ENCODE data around the gene ZNF605. TPM values are rescaled to one million over a fixed set of nuclear protein-coding genes. Genes with fewer than 3 reads are reported as not detected.

ZNF605 gene
- total RNA-seq, 2 experiments from 2014 or later = 8.0 to 8.3 TPM

Other genes with a start within 250 kb of the ZNF605 start
- gene PGAM5, start 245.5 kb downstream of the ZNF605 start, total RNA-seq = 10 to 100 TPM; 65.6 to 74.0 TPM
- 100 to 1,000 TPM; 110 to 111 TPM for gene ANKLE2, start 194.5 kb downstream of the ZNF605 start, total RNA-seq
- 10 to 100 TPM; 36.7 to 38.5 TPM for gene GOLGA3, start 127.4 kb downstream of the ZNF605 start, total RNA-seq
- gene CHFR, start 68.7 kb downstream of the ZNF605 start, total RNA-seq = 10 to 100 TPM; 36.5 to 36.8 TPM
- gene ZNF26, start 30.1 kb upstream of the ZNF605 start, total RNA-seq = 10 to 100 TPM; 12.3 to 17.0 TPM
- gene ZNF84, start 81.2 kb upstream of the ZNF605 start, total RNA-seq = 10 to 100 TPM; 21.5 to 24.1 TPM
- 10 to 100 TPM; 13.3 to 14.3 TPM for gene ZNF140, start 124.6 kb upstream of the ZNF605 start, total RNA-seq
- gene ZNF891, start 174.0 kb upstream of the ZNF605 start, total RNA-seq = 1 to 10 TPM; 1.9 to 2.1 TPM
- gene ZNF10, start 174.3 kb upstream of the ZNF605 start, total RNA-seq = 1 to 10 TPM; 4.8 to 5.1 TPM
- 10 to 100 TPM; 14.0 to 14.6 TPM for gene ZNF268, start 225.2 kb upstream of the ZNF605 start, total RNA-seq

Measured in activated CD4-positive, alpha-beta T cell treated with anti-CD3 and anti-CD28 coated beads for 36 hours (primary cell).